K562 (cell line): Measurements from ENCODE around the gene ASGR2.

Experiments used
- ATF7 ChIP-seq: fragments of 450-650 bp; IDR thresholded peaks from 2 replicates; pipeline ENCODE4 v1.7.1; 2014; ENCODE audit warnings: mild to moderate bottlenecking, moderate library complexity
- CBX5 ChIP-seq: IDR thresholded peaks from 2 replicates; pipeline ENCODE4 v1.6.1; 2014; ENCODE audit warnings: low read depth, borderline replicate concordance

- TF ChIP-seq ATF7 (no peak), CBX5 (no peak)
Measured at GRCh38 chr17:7058831-7059447, 55.7 kb downstream of the ASGR2 start.
